ENCODE results near the gene SESN3. TPM values are rescaled to one million over a fixed set of nuclear protein-coding genes. Genes with fewer than 3 reads are reported as not detected.
"Not testable (repeated sequence)": the region's sequence is repeated elsewhere in the genome, so short reads cannot be mapped to it uniquely, and the experiment has no call there.

Gene SESN3
- total RNA-seq, 1 donor from 2014 or later: 87.2 TPM

DNA sequence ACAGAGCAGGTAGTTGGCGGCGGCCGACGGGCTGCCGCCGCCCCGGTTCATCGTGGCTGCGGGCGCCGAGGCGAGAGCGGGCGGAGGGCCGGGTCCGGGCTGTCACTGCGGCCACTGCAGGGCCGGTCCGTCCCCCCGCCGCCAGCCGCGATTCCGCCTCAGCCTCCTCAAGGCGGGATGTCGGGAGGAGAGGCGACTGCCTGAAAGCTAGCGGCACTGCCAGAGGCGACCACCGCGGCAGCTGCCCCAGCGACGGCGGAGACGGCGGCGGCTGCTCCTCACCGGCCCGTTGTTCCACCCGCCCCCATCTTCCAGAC, 234 bp downstream of the SESN3 start:
- intact Hi-C loops (cut with micrococcal nuclease): loop anchor here (1.0 to 10.0 kb wide), 13 partner anchors 9 to 1034 kb away; partner anchors contain the start of gene CEP57
- POLR2A ChIA-PET: interaction anchor here (0.6 to 5.2 kb wide), 43 partner anchors 8 to 559 kb away, joined by 3 to 357 read pairs (median 6); partner anchors contain the start of genes CEP57, ENDOD1, FAM76B and SRSF8
- TF ChIP-seq CTCF (IDR thresholded peaks at IDR 0.05): no peak
- Mint-ChIP-seq H3K27me3 (no peaks in the 10 kb centered on the region), H3K9me3 (no peaks in the 10 kb centered on the region), H3K27ac (no peak overlapping the region), H3K36me3 (ENCODE audit: low read depth) (peaks cover 17% of the 10 kb centered on the region), H3K4me1 (peaks cover 62% of the 10 kb centered on the region), H3K4me3 (no peak overlapping the region)
- DNase-seq (peak; percentile 47), ATAC-seq (ENCODE audit: low read depth) (no peak)
- CTCF ChIA-PET: interaction anchor here (0.7 to 3.2 kb wide), 15 partner anchors 18 to 533 kb away, joined by 3 to 57 read pairs (median 7); no protein-coding TSS in a partner anchor

DNA sequence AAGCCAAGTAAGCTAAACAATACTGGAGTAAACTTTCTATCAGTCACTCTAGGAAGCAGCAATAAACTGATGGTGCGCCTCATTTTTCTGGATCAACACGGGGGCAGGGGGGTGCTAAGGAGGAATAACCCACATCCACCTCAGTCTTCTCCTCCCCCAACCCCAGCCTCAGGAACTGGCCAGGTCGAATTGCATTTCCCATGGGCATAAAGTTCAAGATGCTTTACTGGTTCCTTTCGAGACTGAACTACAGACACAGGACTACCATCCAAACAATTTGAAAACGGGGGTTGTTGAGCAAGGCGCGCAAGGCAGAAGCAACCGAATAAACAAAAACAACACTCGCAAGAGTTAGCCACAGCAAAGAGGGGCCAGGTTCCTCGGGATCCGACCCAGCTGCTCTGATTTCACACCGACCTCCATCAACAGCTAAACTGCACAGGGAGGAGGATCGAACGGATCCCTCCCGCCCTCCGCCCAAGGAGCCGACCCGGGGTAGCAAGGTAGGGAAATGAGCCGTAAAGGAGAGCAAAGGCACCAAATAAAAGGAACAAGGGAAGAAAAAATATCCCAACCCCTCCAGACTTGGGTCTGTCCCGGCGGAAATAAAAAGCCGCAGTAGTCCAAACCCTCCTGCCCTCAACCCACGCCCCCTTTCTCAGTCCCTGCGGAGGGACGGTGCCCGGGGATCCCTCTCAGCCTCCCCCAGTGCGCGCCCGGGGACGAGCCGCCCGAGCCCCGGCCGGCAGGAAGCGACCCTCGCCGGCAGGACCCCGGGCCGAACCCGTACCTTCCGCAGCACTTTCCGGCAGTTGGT, 801 bp downstream of the SESN3 start:
- no peak for ATAC-seq (ENCODE audit: low read depth)
- Mint-ChIP-seq H3K27ac (peak overlapping the region; percentile 92), H3K9me3 (no peaks in the 10 kb centered on the region), H3K4me3 (no peak overlapping the region), H3K27me3 (no peaks in the 10 kb centered on the region), H3K36me3 (ENCODE audit: low read depth) (peaks cover 22% of the 10 kb centered on the region), H3K4me1 (peaks cover 64% of the 10 kb centered on the region)
- ChIA-PET CTCF (interaction anchor here (0.7 to 3.2 kb wide), 11 partner anchors 15 to 482 kb away, joined by 3 to 57 read pairs (median 4); no protein-coding TSS in a partner anchor), POLR2A (interaction anchor here (0.5 to 5.2 kb wide), 28 partner anchors 8 to 560 kb away, joined by 3 to 357 read pairs (median 8); partner anchors contain the start of genes CEP57, FAM76B and SRSF8)
- intact Hi-C loops (cut with micrococcal nuclease): loop anchor here (1.0 to 10.0 kb wide), 4 partner anchors 9 to 1035 kb away; no protein-coding TSS in a partner anchor
- peak; percentile 33 for DNase-seq
- TF ChIP-seq CTCF (IDR thresholded peaks at IDR 0.05): no peak

- TF ChIP-seq CTCF (IDR thresholded peaks at IDR 0.05): no peak
- ChIA-PET CTCF (interaction anchor here (0.6 to 1.6 kb wide), 8 partner anchors 15 to 482 kb away, joined by 3 to 13 read pairs (median 4); no protein-coding TSS in a partner anchor), POLR2A (interaction anchor here (0.5 to 5.2 kb wide), 26 partner anchors 8 to 561 kb away, joined by 3 to 357 read pairs (median 7); partner anchors contain the start of genes CEP57 and FAM76B)
- Mint-ChIP-seq H3K36me3 (ENCODE audit: low read depth) (peaks cover 30% of the 10 kb centered on the region), H3K27me3 (no peaks in the 10 kb centered on the region), H3K9me3 (no peaks in the 10 kb centered on the region), H3K4me3 (no peak overlapping the region), H3K27ac (peak overlapping the region; percentile 92), H3K4me1 (peaks cover 63% of the 10 kb centered on the region)
- ATAC-seq (ENCODE audit: low read depth) (no peak), DNase-seq (no peak)
- intact Hi-C loops (cut with micrococcal nuclease): no loop called here
Measured at GRCh38 chr11:95229199-95229992, 1.6 kb downstream of the SESN3 start.

GRCh38 chr11:95228081-95228749, 2.8 kb downstream of the SESN3 start:
- DNase-seq (no peak), ATAC-seq (ENCODE audit: low read depth) (no peak)
- no peaks in the 10 kb centered on the region for H3K27me3 Mint-ChIP-seq
- peaks cover 37% of the 10 kb centered on the region for H3K36me3 Mint-ChIP-seq (ENCODE audit: low read depth)
- no peak for TF ChIP-seq CTCF (IDR thresholded peaks at IDR 0.05)
- peak overlapping the region; percentile 64 for H3K4me3 Mint-ChIP-seq
- H3K27ac Mint-ChIP-seq: peak overlapping the region; percentile 56
- peaks cover 64% of the 10 kb centered on the region for H3K4me1 Mint-ChIP-seq
- no peaks in the 10 kb centered on the region for H3K9me3 Mint-ChIP-seq
- CTCF ChIA-PET: no interaction called here
- intact Hi-C loops (cut with micrococcal nuclease): no loop called here
- POLR2A ChIA-PET: interaction anchor here (1.3 to 5.2 kb wide), 7 partner anchors 11 to 482 kb away, joined by 4 to 357 read pairs (median 83); no protein-coding TSS in a partner anchor

- ATAC-seq (ENCODE audit: low read depth); DNase-seq; H3K9me3 Mint-ChIP-seq; CTCF ChIA-PET; H3K4me3 Mint-ChIP-seq; H3K27me3 Mint-ChIP-seq; intact Hi-C loops (cut with micrococcal nuclease); H3K27ac Mint-ChIP-seq: not testable (repeated sequence)
- Mint-ChIP-seq H3K4me1 (peaks cover 60% of the 10 kb centered on the region), H3K36me3 (ENCODE audit: low read depth) (peaks cover 39% of the 10 kb centered on the region)
- POLR2A ChIA-PET: interaction anchor here (0.7 to 0.8 kb wide), 2 partner anchors 264 to 478 kb away, joined by 3 to 5 read pairs; no protein-coding TSS in a partner anchor
Measured at GRCh38 chr11:95227060-95227459, 3.9 kb downstream of the SESN3 start.

All from activated B cell treated with CpG ODN at 0.5 μM for 24 hours (primary cell).